DND-41 (cell line): ENCODE data around the gene TYW1B.
"Not testable (repeated sequence)": the region's sequence is repeated elsewhere in the genome, so short reads cannot be mapped to it uniquely, and the experiment has no call there.

Experiments used
- ATAC-seq: fragments of 200-7000 bp; cut with Tn5 transposase; 3 replicates; pipeline ENCODE4 v1.9.1; 2021; ENCODE audit warnings: low read depth; ENCODE audit not compliant: insufficient read depth
- DNase-seq: peaks from one replicate; pipeline ENCODE4 v3.0.0-alpha.2; 2020
- H2AFZ ChIP-seq: 2 replicates; pipeline ENCODE4 v1.6.0; 2012; ENCODE audit warnings: low read depth, low read length
- H3K27ac ChIP-seq: 2 replicates; pipeline ENCODE4 v1.5.1; 2012; ENCODE audit warnings: low read length, inconsistent platforms
- H3K27me3 ChIP-seq: fragments of 200-600 bp; sonication (generic); 2 replicates; pipeline ENCODE4 v1.6.0; 2012; ENCODE audit warnings: low read length, mild to moderate bottlenecking, inconsistent platforms; ENCODE audit not compliant: insufficient read depth, poor library complexity
- H3K36me3 ChIP-seq: 2 replicates; pipeline ENCODE4 v1.5.1; 2012; ENCODE audit warnings: low read length, inconsistent platforms; ENCODE audit not compliant: insufficient read depth
- H3K4me1 ChIP-seq: 2 replicates; pipeline ENCODE4 v1.5.1; 2012; ENCODE audit warnings: mild to moderate bottlenecking, low read length; ENCODE audit not compliant: insufficient read depth
- H3K4me2 ChIP-seq: 2 replicates; pipeline ENCODE4 v1.6.0; 2012; ENCODE audit warnings: mild to moderate bottlenecking, moderate library complexity, low read length, inconsistent platforms; ENCODE audit not compliant: insufficient read depth
- H3K4me3 ChIP-seq, 2 experiments: fragments of 200-600 bp in 1 of 2; shearing (Covaris generic) in 1 of 2; 2 replicates each; pipeline ENCODE4 v1.5.1; 2012 to 2016; ENCODE audit warnings: inconsistent platforms in 2 of 2, low read length in 2 of 2, mild to moderate bottlenecking in 2 of 2, low read depth in 1 of 2, moderate library complexity in 1 of 2
- H3K79me2 ChIP-seq: 2 replicates; pipeline ENCODE4 v1.6.0; 2012; ENCODE audit warnings: low read length, inconsistent platforms; ENCODE audit not compliant: insufficient read depth
- H3K9ac ChIP-seq: 2 replicates; pipeline ENCODE4 v1.6.0; 2012; ENCODE audit warnings: low read depth, mild to moderate bottlenecking, inconsistent platforms, low read length, moderate library complexity
- H3K9me3 ChIP-seq: 2 replicates; pipeline ENCODE4 v1.5.1; 2012; ENCODE audit warnings: low read length, moderate library complexity, mild to moderate bottlenecking, inconsistent platforms; ENCODE audit not compliant: insufficient read depth, severe bottlenecking
- H4K20me1 ChIP-seq: 2 replicates; pipeline ENCODE4 v1.6.0; 2012; ENCODE audit warnings: low read length; ENCODE audit not compliant: insufficient read depth

TYW1B gene

GRCh38 chr7:72730815-72731214 is 97.2 kb downstream of the TYW1B start:
- DNase-seq, H3K27ac ChIP-seq, H3K4me1 ChIP-seq, H3K36me3 ChIP-seq, H3K4me3 ChIP-seq, H3K9me3 ChIP-seq, H2AFZ ChIP-seq, H3K9ac ChIP-seq, H4K20me1 ChIP-seq, H3K79me2 ChIP-seq, ATAC-seq, H3K27me3 ChIP-seq, H3K4me2 ChIP-seq: not testable (repeated sequence)

- not testable (repeated sequence) for ATAC-seq, DNase-seq, H3K27me3 ChIP-seq
Measured at GRCh38 chr7:72730384-72730783, 97.6 kb downstream of the TYW1B start.

GRCh38 chr7:72729130-72729529 is 98.9 kb downstream of the TYW1B start:
- H4K20me1 ChIP-seq, H3K9me3 ChIP-seq, H3K4me1 ChIP-seq, H3K4me2 ChIP-seq, H3K4me3 ChIP-seq, H2AFZ ChIP-seq, H3K27ac ChIP-seq, H3K79me2 ChIP-seq, ATAC-seq, H3K36me3 ChIP-seq, H3K9ac ChIP-seq, DNase-seq, H3K27me3 ChIP-seq: not testable (repeated sequence)

More at GRCh38 chr7:72730384-72730783, 97.6 kb downstream of the TYW1B start:
- not testable (repeated sequence) for H2AFZ ChIP-seq, H3K4me3 ChIP-seq, H3K4me2 ChIP-seq, H3K9ac ChIP-seq, H4K20me1 ChIP-seq, H3K4me1 ChIP-seq, H3K79me2 ChIP-seq, H3K36me3 ChIP-seq, H3K9me3 ChIP-seq, H3K27ac ChIP-seq

- not testable (repeated sequence) for H3K27ac ChIP-seq, H3K4me3 ChIP-seq, H3K9ac ChIP-seq, H3K9me3 ChIP-seq, ATAC-seq, H2AFZ ChIP-seq, H3K36me3 ChIP-seq, H3K4me1 ChIP-seq, DNase-seq, H3K27me3 ChIP-seq, H3K79me2 ChIP-seq, H3K4me2 ChIP-seq, H4K20me1 ChIP-seq
Measured at GRCh38 chr7:72722694-72723093, 105.3 kb downstream of the TYW1B start.

- not testable (repeated sequence) for H3K9me3 ChIP-seq, H3K36me3 ChIP-seq, H3K4me1 ChIP-seq, H3K4me2 ChIP-seq, H3K79me2 ChIP-seq, H3K27me3 ChIP-seq, H3K9ac ChIP-seq, DNase-seq, H3K27ac ChIP-seq, H3K4me3 ChIP-seq, H2AFZ ChIP-seq, H4K20me1 ChIP-seq, ATAC-seq
Measured at GRCh38 chr7:72720890-72721289, 107.1 kb downstream of the TYW1B start.

GRCh38 chr7:72717252-72717774 is 110.7 kb downstream of the TYW1B start:
- H3K4me3 ChIP-seq, H3K27me3 ChIP-seq, H3K4me2 ChIP-seq, H3K27ac ChIP-seq, H3K4me1 ChIP-seq, H3K36me3 ChIP-seq, H3K9me3 ChIP-seq, DNase-seq, H3K79me2 ChIP-seq, ATAC-seq, H4K20me1 ChIP-seq, H2AFZ ChIP-seq, H3K9ac ChIP-seq: not testable (repeated sequence)

GRCh38 chr7:72711927-72712326 is 116.1 kb downstream of the TYW1B start:
- H3K4me1 ChIP-seq, ATAC-seq, H3K27ac ChIP-seq, H3K36me3 ChIP-seq, H4K20me1 ChIP-seq, H3K27me3 ChIP-seq, H3K9ac ChIP-seq, H3K4me3 ChIP-seq, H2AFZ ChIP-seq, DNase-seq, H3K4me2 ChIP-seq, H3K79me2 ChIP-seq, H3K9me3 ChIP-seq: not testable (repeated sequence)
